SK-N-SH (cell line): ENCODE results near the gene CASZ1.

Experiments used
- CTCF ChIP-seq: fragments of 200-600 bp; sonication (generic); IDR thresholded peaks from 2 replicates; pipeline ENCODE4 v1.6.1; 2017; ENCODE audit warnings: antibody characterized with exemption, mild to moderate bottlenecking, moderate library complexity
- GATA2 ChIP-seq: sonication (generic); formaldehyde crosslinking; IDR thresholded peaks from 2 replicates; pipeline ENCODE4 v1.5.0; 2020; ENCODE audit warnings: mild to moderate bottlenecking, missing genetic modification reagents
- MAX ChIP-seq: IDR thresholded peaks from 2 replicates; pipeline ENCODE4 v1.4.0; 2012; ENCODE audit warnings: low read depth
- NFIC ChIP-seq: IDR thresholded peaks from 2 replicates; pipeline ENCODE4 v1.4.0; 2012; ENCODE audit warnings: borderline replicate concordance
- RAD21 ChIP-seq: IDR thresholded peaks from 2 replicates; pipeline ENCODE4 v1.6.1; 2012; ENCODE audit warnings: mild to moderate bottlenecking, low read length

- TF ChIP-seq NFIC (no peak), MAX (no peak), RAD21 (no peak), CTCF (no peak), GATA2 (CRISPR knock-in tag) (no peak)
Observed at GRCh38 chr1:10685808-10686403, 110.5 kb downstream of the CASZ1 start.
